Prostate gland (tissue), 2 donors: ENCODE measurements around the gene CD40LG.

Experiments
- CTCF ChIP-seq, 4 experiments: fragments of 200-600 bp in 2 of 4; fragments of 450-650 bp in 2 of 4; sonication (generic) in 2 of 4; IDR thresholded peaks; 1 replicate in 3 of 4; 2 replicates in 1 of 4; pipeline ENCODE4 v1.5.1; 2016 to 2019; ENCODE audit warnings: antibody characterized with exemption in 4 of 4, mild to moderate bottlenecking in 2 of 4, moderate library complexity in 2 of 4
- POLR2AphosphoS5 ChIP-seq: sonication (generic); formaldehyde crosslinking; IDR thresholded peaks from one replicate; pipeline ENCODE4 v1.6.1; 2017; ENCODE audit warnings: antibody characterized with exemption

GRCh38 chrX:136650811-136651210 is 2.9 kb downstream of the CD40LG start:
- TF ChIP-seq POLR2AphosphoS5 (no peak), CTCF (IDR thresholded peaks at IDR 0.05) (no peak)
